ENCODE measurements around the gene HTT-AS. TPM values are rescaled to one million over a fixed set of nuclear protein-coding genes. Genes with fewer than 3 reads are reported as not detected.

HTT-AS gene
- total and polyA plus RNA-seq, 2 of the 13 experiments (the other 11 are each of a cell fraction or from before 2014, with no cell fraction given): not detected

DNA sequence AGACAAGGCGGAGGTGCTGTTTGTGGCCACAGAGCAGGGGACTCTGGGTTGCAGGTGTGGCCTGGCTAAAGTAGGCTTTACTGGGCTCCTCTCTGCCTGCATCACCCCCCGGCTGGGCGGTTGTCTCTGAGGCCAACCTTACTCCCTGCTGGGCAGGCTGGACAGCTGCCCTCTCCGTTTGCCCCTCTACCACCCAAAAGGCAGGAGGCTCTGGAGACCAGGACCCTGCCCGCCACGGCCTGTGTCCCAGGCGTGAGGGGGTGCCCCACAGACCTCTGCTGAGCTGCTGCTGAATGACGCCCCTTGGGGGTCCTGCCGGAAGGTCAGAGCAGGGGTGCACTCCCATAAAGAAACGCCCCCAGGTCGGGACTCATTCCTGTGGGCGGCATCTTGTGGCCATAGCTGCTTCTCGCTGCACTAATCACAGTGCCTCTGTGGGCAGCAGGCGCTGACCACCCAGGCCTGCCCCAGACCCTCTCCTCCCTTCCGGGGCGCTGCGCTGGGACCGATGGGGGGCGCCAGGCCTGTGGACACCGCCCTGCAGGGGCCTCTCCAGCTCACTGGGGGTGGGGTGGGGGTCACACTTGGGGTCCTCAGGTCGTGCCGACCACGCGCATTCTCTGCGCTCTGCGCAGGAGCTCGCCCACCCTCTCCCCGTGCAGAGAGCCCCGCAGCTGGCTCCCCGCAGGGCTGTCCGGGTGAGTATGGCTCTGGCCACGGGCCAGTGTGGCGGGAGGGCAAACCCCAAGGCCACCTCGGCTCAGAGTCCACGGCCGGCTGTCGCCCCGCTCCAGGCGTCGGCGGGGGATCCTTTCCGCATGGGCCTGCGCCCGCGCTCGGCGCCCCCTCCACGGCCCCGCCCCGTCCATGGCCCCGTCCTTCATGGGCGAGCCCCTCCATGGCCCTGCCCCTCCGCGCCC, 920 bp downstream of the HTT-AS start (continued):
- peak in 1 of 2 experiments; percentile 75; a peak in 2 of 4 replicates for TF ChIP-seq POLR2A (IDR thresholded peaks at IDR 0.05; ENCODE audit: insufficient read depth in 1 of 2, low read depth in 2 of 2, low read length in 2 of 2)
- TF ChIP-seq, protein P1, sequence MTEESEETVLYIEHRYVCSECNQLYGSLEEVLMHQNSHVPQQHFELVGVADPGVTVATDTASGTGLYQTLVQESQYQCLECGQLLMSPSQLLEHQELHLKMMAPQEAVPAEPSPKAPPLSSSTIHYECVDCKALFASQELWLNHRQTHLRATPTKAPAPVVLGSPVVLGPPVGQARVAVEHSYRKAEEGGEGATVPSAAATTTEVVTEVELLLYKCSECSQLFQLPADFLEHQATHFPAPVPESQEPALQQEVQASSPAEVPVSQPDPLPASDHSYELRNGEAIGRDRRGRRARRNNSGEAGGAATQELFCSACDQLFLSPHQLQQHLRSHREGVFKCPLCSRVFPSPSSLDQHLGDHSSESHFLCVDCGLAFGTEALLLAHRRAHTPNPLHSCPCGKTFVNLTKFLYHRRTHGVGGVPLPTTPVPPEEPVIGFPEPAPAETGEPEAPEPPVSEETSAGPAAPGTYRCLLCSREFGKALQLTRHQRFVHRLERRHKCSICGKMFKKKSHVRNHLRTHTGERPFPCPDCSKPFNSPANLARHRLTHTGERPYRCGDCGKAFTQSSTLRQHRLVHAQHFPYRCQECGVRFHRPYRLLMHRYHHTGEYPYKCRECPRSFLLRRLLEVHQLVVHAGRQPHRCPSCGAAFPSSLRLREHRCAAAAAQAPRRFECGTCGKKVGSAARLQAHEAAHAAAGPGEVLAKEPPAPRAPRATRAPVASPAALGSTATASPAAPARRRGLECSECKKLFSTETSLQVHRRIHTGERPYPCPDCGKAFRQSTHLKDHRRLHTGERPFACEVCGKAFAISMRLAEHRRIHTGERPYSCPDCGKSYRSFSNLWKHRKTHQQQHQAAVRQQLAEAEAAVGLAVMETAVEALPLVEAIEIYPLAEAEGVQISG (CRISPR knock-in tag; IDR thresholded peaks at IDR 0.05): peak; percentile 61
- TF ChIP-seq FOXA1 (IDR thresholded peaks at IDR 0.05): no peak
- TF ChIP-seq FOXA1 (CRISPR knock-in tag; IDR thresholded peaks at IDR 0.05): peak; percentile 30; the same call in 1 of the 2 replicates
- no peak for TF ChIP-seq FOXA3 (CRISPR knock-in tag; IDR thresholded peaks at IDR 0.05)
- no peak for TF ChIP-seq ZNF530 (CRISPR knock-in tag; IDR thresholded peaks at IDR 0.05; ENCODE audit: low read depth)
- no peak for TF ChIP-seq ZNF556 (CRISPR knock-in tag; IDR thresholded peaks at IDR 0.05; ENCODE audit: borderline replicate concordance)
- peak; percentile 40; the same call in 1 of the 2 replicates for TF ChIP-seq ZNF616 (CRISPR knock-in tag; IDR thresholded peaks at IDR 0.05; ENCODE audit: low read depth)
- TF ChIP-seq PBX3 (CRISPR knock-in tag; IDR thresholded peaks at IDR 0.05; ENCODE audit: borderline replicate concordance): no peak
- no peak for TF ChIP-seq ZFP41 (CRISPR knock-in tag; IDR thresholded peaks at IDR 0.05; ENCODE audit: borderline replicate concordance)
- no peak for TF ChIP-seq MBD4 (IDR thresholded peaks at IDR 0.05; ENCODE audit: borderline replicate concordance, low read length)
- peak; percentile 36; the same call in 1 of the 2 replicates for TF ChIP-seq THAP11 (CRISPR knock-in tag; IDR thresholded peaks at IDR 0.05)
- no peak for TF ChIP-seq IKZF1 (IDR thresholded peaks at IDR 0.05)
- TF ChIP-seq ZIK1 (CRISPR knock-in tag; IDR thresholded peaks at IDR 0.05; ENCODE audit: borderline replicate concordance, low read depth): 0 out of 2 replicates have a peak, but pooled peaks have one; percentile 36
- no peak; the same call in 2 of the 3 replicates for TF ChIP-seq MXI1 (IDR thresholded peaks at IDR 0.05; ENCODE audit: borderline replicate concordance, low read depth, low read length)
- TF ChIP-seq, protein P2, sequence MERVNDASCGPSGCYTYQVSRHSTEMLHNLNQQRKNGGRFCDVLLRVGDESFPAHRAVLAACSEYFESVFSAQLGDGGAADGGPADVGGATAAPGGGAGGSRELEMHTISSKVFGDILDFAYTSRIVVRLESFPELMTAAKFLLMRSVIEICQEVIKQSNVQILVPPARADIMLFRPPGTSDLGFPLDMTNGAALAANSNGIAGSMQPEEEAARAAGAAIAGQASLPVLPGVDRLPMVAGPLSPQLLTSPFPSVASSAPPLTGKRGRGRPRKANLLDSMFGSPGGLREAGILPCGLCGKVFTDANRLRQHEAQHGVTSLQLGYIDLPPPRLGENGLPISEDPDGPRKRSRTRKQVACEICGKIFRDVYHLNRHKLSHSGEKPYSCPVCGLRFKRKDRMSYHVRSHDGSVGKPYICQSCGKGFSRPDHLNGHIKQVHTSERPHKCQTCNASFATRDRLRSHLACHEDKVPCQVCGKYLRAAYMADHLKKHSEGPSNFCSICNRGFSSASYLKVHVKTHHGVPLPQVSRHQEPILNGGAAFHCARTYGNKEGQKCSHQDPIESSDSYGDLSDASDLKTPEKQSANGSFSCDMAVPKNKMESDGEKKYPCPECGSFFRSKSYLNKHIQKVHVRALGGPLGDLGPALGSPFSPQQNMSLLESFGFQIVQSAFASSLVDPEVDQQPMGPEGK (CRISPR knock-in tag; IDR thresholded peaks at IDR 0.05): peak; percentile 90
- TF ChIP-seq MTF2 (CRISPR knock-in tag; IDR thresholded peaks at IDR 0.05; ENCODE audit: borderline replicate concordance): no peak
- peak; percentile 19 for TF ChIP-seq ASH2L (IDR thresholded peaks at IDR 0.05; ENCODE audit: insufficient read length, low read depth, low read length)
- no peak for TF ChIP-seq ZNF724P (CRISPR knock-in tag; IDR thresholded peaks at IDR 0.05; ENCODE audit: borderline replicate concordance)
- no peak for TF ChIP-seq NAIF1 (CRISPR knock-in tag; IDR thresholded peaks at IDR 0.05; ENCODE audit: borderline replicate concordance)
- TF ChIP-seq, protein P3, sequence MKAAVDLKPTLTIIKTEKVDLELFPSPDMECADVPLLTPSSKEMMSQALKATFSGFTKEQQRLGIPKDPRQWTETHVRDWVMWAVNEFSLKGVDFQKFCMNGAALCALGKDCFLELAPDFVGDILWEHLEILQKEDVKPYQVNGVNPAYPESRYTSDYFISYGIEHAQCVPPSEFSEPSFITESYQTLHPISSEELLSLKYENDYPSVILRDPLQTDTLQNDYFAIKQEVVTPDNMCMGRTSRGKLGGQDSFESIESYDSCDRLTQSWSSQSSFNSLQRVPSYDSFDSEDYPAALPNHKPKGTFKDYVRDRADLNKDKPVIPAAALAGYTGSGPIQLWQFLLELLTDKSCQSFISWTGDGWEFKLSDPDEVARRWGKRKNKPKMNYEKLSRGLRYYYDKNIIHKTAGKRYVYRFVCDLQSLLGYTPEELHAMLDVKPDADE (CRISPR knock-in tag; IDR thresholded peaks at IDR 0.05): no peak
- TF ChIP-seq HOXA3 (CRISPR knock-in tag; IDR thresholded peaks at IDR 0.05): peak; percentile 78
- TF ChIP-seq ZFP62 (CRISPR knock-in tag; IDR thresholded peaks at IDR 0.05): no peak
